NCI-H2107 (cell line): ENCODE data around the gene WEE2.
A peak's percentile ranks its signal among the peaks of the same experiment; 100 is the strongest.
"Not testable (repeated sequence)": the region's sequence is repeated elsewhere in the genome, so short reads cannot be mapped to it uniquely, and the experiment has no call there.

Source experiments
- DNase-seq: peaks from one replicate; lab custom pipeline; 2025; lab: John Stamatoyannopoulos, UW

WEE2 gene

DNA sequence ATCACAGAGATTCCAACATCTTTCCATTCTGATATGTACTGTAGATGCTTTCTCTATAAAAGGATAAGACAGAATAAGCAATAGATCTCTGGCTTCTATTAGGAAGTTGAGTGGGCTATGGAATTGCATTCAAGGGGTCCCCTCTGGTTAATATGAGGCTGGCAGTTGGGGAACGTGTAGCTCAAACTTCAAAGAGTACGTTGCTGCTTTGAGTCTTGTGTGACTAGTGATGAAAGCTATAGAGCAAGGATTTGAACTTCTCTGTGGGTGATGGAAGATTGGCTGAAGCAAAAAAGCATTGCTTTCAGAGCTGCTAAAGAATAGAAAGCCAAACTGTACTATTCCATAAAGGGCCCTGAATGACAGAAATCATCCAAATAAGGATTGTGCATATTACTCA is 6.4 kb downstream of the WEE2 start:
- no peak for DNase-seq

DNA sequence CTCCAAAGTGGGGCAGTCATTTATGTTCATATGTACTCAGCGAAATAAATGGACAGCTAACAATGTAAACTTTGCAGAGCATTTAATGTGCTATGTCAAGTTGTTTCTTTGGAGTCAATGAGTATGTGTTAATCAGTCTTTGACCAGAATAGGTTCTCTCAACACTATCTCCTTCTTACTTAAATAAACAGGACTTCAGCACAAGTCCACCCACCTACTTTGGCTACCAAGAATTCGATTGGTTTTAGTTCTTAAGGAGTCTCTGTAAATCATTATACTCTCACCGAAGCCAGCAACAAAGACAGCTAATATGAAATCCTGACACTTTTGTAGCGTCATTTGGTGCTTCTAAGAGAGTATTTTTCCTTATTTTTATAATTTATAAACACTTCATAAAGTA is 6.9 kb downstream of the WEE2 start:
- no peak for DNase-seq

DNA sequence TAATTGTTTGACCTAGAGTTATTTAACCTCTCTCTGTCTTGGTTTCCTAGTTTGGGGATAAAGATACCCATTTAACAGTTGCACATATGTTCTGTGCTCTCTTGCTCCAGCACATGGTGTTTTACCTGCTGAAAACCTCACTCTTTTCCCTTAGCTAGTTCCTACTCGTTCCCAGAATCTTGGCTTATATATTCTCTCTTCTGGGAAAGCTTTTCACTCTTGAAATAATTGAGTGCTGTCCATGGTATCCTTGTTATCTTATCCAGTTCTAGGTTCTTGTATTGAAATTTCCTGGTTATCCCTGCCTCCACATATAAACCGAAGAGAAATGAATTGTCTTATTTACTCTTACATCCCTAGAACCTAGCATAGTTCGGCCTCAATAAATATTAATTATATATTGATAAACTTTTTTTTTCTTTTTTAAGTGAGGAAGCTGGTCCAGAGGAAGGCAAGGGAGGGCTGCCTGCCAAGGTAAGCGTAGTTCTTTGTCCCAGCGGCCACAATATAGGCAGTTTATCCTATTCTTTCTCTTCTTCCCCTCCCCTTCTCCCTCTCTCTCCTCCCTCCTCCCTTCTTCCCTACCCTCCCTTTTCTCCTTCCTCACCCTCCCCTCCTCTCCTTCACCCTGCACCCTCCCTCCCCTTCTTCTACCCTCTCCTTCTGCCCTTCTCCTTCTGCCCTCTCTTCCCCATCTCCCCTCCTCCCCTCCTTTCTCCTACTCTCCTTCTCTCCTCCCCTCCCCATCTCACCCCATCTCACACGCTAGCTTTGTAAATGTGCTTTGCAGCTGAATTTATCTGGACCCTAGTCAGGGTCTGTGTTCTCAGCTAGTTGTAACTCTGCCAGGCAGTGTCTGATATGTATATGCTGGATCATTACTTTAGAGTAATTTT is 7.9 kb downstream of the WEE2 start:
- DNase-seq = no peak

DNA sequence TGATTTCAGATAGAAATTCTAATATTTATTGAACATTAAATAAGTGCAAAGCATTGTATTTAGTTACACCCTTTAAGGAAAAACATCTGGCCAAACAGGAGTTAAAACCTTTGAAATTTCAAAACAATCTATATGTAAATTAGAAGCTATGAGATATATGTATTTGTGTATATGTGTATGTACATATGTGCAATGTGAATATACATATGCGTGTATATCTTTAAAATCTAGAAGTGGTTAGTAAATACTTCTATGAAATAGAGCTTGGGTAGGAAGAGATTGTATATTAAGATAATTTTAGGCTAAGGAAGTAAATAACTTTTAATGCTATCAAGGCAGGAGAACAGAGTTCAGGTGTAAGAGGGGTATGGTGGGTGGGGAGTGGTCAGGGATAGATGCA is 9.3 kb downstream of the WEE2 start:
- no peak for DNase-seq

DNA sequence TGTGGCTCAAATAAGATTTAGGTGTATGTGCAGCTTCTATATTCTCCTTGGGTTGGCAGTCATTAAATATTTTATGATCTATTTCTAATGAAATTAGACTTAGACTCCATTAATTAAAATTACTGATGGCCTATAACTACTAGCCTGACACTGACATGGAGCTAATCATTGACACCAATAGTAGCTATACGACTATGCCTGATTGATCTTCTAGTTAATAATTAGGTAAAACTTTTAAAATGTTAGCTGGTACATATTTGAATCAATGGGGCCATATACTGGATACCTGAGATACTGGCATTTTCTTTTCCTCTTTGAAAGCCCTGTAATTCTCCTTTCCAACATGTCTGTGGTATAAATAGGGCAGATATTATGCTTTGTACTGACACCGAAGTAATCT is 14.4 kb downstream of the WEE2 start:
- DNase-seq = no peak

DNA sequence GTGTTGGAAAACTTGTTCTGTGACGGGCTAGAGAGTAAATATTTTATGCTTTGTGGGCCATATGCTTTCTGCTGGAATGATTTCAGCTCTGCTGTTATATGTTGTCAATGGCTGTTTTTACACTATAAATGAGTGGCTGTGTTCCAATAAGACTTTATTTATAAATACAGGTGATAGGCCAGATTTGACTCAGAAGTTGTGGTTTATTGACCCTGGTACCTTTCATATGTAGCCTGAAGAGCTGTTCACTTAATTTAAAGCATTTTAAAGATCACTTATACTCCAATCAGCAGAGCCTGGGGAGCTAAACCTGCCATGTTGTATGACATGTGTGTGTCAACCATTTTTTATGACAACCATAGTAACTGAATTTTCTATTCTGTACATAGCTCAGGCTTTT is 20.9 kb downstream of the WEE2 start:
- DNase-seq = no peak

DNA sequence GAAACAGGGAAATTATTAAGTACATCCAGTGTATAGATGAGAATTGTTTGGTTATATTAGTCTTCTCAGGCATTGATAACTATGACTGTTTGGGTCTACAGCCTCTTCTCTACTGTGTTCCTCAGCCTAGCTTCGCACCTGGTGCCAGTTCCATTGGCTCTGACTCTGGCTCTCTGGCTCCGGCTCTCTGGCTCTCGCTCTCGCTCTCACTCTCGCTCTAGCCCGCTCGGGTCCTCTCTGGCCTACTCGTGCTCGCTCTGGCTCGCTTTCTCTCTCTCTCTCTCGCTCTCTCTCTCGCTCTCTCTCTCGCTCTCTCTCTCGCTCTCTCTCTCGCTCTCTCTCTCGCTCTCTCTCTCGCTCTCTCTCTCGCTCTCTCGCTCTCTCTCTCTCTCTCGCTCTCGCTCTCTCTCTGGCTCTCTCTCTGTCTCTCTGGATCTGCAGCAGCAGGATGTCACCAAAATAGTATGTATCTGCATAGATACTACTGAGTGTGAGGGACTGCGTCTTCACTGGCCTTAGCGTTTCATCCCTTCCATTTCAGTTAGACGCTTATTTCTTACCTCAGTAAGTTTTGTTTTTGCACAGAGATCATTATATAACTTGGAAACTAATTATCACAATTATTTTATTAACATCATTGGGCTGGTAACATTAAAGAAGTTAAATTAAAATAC is 23.5 kb downstream of the WEE2 start:
- no peak for DNase-seq

DNA sequence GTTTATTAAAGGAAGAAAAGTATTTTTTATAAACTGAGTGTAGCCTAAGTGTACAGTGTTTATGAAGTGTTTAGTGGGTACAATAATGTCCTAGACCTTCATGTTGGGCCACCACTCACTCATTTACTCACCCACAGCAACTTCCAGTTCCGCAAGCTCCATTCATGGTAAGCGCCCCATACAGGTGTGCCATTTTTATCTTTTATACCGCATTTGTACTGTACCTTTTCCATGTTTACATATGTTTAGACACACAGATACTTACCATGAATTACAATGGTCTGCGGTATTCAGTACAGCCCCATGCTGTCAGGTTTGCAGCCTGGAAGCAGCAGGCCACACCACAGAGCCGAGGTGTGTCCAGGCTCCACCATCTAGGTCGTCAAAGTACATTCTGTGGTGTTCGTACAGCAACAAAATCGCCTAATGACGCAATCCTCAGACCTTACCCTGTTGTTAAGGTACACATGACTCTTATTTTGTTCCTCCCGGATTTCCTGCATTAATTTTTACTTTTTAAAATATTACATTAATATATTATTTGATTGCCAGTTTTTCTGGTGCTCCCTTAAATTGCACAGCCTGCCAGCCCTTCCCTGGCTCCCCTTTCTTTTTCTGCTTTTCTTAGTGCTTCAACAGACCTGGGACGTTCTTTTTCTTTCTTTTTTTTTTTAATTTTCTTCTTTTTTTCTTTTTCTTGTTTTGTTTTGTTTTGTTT is 29.1 kb downstream of the WEE2 start:
- DNase-seq = no peak

DNA sequence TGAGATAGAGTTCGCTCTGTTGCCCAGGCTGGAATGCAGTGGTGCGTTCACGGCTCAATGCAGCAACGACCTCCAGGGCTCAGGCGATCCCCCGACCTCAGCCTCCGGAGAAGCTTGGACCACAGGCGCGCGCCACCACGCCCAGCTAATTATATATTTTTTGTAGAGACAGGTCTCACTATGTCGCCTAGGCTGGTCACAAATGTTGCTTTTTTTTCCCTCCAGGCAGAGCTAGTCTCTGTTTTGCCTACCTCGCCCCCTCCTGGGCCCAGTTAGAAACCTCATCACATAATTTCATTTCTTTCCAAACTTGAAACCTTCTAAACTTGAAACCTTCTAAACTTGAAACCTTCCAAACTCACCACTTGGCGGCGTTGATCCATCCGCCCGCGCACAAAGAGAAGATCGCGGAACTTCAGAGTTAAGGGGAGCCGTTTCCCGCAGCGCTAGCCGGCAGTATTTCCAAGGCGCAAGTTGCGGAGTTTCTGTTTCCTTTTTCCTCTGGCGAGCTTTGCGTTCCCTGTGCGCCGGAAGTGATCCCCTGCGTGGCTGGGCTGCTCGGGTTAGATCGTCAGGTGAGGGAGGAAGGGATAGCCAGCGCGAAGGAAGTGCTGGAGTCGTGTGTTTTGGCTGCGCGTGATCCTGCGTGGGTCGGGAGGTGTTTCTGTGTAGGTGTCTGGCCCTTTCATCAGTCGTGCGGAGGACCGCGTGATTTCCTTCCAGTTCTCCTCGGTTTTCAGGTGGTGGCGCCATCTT is 29.9 kb downstream of the WEE2 start, which contains the start of gene SSBP1:
Gene SSBP1, plus strand, starts transcription at position 523 of the 756 bp plus-strand sequence. CDS start 809 bp downstream, outside the sequence.
- peak; percentile 97 for DNase-seq

DNA sequence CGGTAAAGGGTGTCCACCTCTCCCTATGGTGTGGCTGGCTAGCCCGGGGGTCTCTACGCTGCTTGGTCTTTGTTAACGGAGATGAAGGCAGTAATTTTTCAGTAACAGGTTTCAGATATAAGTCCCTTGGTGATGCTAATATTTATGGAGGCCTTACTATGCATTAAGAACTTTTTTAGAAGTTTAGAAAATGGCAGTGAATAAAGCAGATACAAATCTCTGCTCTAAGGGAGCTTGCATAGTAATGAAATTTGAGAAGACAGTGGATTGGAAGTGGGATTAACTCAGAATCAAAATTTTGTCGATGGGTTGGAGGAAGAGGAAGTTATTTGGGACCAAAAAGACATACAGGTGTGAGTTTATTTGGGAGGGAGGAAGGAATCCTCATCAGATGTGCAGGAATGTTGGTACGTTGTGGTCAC is 30.4 kb downstream of the WEE2 start:
- DNase-seq = no peak

DNA sequence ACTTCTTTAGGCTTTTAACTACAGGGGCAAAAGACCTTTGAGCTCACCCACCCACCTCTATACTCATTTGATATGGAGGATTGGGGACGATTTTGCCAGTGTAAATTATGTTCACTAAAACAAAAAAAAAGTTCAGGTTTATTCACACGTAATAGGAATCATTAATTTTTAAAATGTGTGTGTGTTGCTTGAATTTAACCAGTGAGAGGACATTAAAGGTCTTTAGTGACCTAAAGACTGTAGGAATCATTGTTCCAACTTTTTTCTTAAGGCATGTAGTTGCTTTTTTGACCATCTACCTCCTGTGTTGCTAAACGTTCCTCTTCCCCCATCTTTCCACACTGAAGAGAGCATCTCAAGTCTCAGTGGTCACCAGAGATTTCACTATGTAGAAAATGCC is 31.1 kb downstream of the WEE2 start:
- DNase-seq = no peak

DNA sequence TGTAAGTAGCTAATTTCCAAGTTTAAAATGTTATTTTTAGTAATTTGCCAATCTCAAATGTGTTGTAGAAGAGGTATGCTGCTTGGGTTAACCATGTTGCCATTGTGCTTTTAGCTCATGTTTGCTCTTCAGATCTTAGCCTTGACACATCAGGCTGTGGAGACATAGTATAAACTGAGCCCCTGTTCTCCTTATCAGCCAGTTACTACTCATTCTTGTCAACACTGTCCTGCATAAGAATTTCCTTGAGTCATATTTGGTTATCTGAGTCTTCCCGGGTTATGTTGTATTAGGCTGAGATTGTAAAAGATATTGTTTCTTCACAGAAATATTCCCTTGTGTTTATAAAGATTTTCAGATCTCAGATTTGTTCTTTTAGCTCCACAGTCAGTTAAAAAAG is 34.1 kb downstream of the WEE2 start:
- no peak for DNase-seq

DNA sequence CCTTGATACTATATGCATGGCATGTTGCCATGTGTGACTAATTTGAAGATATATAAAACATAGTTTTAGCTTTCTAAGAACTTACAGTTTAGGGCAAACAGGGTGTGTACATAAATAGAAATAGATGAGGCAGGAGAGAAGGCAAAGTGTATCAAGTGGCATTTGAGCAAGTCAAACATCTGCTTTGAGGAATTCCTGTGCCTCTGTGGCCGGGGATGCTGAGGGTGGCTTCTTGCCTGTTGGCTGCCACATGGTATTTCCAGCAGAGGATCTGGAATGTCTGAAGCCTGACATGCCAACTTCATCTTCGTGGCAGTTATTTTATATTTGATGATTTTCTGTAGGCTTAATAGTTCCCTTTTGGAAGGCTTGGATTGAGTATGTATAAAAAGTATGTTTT is 36.0 kb downstream of the WEE2 start:
- no peak for DNase-seq

DNA sequence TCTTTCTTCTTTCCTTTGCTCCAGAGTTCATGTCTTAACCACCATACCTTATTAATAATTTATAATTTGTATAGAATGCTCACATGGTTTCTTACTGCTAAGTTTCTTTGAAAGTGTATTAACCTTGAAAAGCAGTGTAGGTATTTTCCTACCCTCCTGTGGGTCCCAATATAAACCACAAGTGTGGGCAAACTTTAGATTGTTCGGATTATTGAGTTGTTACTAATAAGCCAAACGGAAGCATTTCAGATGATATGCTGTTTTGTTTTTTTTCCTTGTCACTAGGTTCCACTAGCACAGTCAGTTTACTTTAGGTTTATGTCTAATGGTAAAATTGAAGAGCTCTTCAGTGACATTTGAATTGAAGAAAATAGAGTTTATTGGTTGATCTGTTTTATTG is 40.2 kb downstream of the WEE2 start:
- DNase-seq = no peak

DNA sequence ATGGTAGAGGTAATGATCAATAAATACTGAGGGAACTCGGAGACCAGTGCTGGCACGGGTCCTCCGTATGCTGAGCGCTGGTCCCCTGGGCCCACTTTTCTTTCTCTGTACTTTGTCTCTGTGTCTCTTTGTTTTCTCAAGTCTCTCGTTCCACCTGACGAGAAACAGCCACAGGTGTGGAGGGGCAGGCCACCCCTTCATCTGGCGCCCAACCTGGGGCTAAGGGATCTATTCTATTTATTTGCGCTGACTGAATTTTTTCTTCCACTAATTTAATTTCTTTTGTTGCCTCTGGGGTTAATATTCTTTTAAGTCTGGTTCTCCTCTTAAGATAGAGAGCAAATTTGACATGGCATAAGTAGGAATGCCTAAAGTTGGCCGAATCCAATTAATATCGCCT is 43.8 kb downstream of the WEE2 start:
- not testable (repeated sequence) for DNase-seq

DNA sequence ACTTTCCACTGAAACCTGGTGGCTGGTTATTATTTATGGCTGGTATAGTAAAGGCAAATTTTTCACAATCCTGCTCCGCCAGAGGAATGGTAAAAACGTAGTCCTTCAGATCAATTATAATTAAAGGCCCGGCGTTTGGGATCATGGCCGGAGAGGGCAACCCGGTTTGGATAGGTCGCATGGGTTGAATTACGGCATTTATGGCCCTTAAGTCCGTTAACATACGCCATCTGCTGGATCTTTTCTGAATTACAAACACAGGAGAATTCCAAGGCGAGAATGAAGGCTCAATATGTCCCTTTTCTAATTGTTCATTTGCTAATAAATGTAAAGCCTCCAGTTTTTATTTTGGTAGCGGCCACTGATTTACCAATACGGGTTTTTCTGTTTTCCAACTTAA is 44.5 kb downstream of the WEE2 start:
- DNase-seq = no peak

DNA sequence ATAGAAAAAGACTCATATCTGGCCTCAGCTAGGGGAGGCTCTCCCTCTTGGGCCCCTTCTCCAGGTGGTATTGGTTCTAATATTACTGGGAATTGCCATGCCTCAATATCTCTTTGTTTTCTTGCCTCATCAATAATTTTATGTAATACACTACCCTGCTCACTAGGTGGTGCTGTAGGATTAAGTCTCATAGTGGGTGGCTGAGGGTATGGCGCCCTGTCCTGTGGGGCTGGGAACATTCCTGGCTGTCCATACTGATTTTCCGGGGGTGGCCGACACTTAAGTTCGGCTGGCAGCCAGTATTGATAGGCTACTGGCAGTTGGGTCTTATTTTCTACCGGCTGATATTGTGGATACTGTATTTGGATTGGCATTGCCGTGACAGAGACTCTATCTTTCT is 46.8 kb downstream of the WEE2 start:
- no peak for DNase-seq

DNA sequence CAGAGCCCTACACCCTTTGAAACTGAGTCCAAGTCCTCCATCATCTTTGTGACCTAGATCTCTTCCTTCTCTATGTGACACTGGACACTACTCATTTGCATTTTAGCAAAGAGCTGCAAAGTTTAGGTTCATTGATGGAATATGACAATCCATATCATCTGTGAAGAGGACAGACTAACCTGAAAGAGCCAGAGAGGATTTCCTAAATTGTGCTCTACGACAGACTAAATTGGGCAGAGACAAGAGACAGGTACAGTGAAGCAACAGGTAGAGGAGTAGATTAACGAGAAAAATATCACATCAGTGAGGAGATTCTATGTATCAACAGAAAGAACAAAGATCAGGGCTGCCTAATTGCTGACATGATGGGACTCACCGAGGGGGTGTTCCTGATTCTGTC is 55.6 kb downstream of the WEE2 start, which contains the start of gene TAS2R3:
Gene TAS2R3, plus strand, starts transcription at position 301 of the 400 bp plus-strand sequence. Its CDS starts 62 bp downstream, at position 363.
- no peak for DNase-seq

DNA sequence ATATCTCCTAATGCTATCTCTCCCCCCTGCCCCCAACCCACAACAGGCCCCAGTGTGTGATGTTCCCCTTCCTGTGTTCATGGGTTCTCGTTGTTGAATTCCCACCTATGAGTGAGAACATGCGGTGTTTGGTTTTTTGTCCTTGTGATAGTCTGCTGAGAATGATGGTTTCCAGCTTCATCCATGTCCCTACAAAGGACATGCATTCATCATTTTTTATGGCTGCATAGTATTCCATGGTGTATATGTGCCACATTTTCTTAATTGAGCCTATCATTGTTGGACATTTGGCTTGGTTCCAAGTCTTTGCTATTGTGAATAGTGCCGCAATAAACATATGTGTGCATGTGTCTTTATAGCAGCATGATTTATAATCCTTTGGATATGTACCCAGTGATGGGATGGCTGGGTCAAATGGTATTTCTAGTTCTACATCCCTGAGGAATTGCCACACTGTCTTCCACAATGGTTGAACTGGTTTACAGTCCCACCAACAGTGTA is 62.0 kb downstream of the WEE2 start:
- not testable (repeated sequence) for DNase-seq

DNA sequence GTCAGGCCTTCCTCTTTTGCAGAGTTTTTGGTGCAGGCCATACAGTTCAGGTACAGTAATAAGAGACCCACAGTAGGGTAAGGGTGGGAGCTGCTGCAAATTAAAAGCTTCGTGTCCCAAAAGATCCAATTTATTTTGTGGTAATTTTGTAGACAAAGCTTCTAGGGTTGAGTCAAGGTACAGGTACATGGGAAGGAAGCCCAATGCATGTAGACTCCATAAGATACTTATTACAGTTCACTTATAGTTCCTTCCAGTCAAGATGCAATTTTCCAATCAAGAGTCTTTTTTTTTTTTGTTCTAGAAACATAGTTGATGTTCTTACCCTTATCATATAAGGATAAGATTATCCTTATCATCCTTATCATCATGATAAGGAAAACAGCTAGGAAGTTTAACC is 68.2 kb downstream of the WEE2 start, which contains the start of gene TAS2R4:
Gene TAS2R4, plus strand, starts transcription at position 301 of the 400 bp plus-strand sequence. CDS start 1,815 bp downstream, outside the sequence.
- no peak for DNase-seq
